Measurements from ENCODE around the gene ZNF574. TPM values are rescaled to one million over a fixed set of nuclear protein-coding genes. Genes with fewer than 3 reads are reported as not detected.

ZNF574 gene
- total RNA-seq, 2 donors from 2014 or later = 24.4 to 44.1 TPM

DNA sequence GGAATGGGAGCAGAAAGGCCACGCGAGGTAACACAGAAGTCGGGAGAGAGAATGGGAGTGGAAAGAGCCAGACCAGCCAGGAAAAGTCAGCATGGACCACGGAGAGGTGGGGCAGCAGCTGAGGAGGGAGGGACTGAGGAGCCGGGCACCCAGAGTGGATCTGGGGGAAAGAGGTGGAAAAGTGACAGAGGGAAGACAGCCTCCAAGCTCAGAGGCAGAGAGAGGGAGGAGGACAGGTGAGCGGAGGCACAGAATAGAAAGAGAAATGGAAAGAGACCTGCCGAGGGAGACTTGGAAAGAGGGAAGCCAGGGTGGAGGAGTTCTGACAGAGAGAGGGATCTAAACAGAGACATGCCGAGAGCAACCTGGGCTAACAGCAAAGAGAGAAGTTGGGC is 7.6 kb upstream of the ZNF574 start:
- Histone ChIP-seq H3K9me3 (no peaks in the 10 kb centered on the region), H3K36me3 (no peaks in the 10 kb centered on the region), H3K4me3 (no peak overlapping the region), H3K27me3 (replicated peaks; ENCODE audit: insufficient read depth) (no peaks in the 10 kb centered on the region), H3K4me1 (replicated peaks) (no peaks in the 10 kb centered on the region), H3K27ac (no peak overlapping the region)
- no peak for DNase-seq (ENCODE audit: low spot score)
- intact Hi-C loops (cut with DNase I) = no loop called here
- 24% methylated on average over 8 of the region's 8 CpGs for WGBS
- TF ChIP-seq POLR2A (IDR thresholded peaks at IDR 0.05) (no peak), POLR2AphosphoS5 (IDR thresholded peaks at IDR 0.05) (no peak)
- TF ChIP-seq, protein P1, sequence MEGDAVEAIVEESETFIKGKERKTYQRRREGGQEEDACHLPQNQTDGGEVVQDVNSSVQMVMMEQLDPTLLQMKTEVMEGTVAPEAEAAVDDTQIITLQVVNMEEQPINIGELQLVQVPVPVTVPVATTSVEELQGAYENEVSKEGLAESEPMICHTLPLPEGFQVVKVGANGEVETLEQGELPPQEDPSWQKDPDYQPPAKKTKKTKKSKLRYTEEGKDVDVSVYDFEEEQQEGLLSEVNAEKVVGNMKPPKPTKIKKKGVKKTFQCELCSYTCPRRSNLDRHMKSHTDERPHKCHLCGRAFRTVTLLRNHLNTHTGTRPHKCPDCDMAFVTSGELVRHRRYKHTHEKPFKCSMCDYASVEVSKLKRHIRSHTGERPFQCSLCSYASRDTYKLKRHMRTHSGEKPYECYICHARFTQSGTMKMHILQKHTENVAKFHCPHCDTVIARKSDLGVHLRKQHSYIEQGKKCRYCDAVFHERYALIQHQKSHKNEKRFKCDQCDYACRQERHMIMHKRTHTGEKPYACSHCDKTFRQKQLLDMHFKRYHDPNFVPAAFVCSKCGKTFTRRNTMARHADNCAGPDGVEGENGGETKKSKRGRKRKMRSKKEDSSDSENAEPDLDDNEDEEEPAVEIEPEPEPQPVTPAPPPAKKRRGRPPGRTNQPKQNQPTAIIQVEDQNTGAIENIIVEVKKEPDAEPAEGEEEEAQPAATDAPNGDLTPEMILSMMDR (IDR thresholded peaks at IDR 0.05) = no peak

DNA sequence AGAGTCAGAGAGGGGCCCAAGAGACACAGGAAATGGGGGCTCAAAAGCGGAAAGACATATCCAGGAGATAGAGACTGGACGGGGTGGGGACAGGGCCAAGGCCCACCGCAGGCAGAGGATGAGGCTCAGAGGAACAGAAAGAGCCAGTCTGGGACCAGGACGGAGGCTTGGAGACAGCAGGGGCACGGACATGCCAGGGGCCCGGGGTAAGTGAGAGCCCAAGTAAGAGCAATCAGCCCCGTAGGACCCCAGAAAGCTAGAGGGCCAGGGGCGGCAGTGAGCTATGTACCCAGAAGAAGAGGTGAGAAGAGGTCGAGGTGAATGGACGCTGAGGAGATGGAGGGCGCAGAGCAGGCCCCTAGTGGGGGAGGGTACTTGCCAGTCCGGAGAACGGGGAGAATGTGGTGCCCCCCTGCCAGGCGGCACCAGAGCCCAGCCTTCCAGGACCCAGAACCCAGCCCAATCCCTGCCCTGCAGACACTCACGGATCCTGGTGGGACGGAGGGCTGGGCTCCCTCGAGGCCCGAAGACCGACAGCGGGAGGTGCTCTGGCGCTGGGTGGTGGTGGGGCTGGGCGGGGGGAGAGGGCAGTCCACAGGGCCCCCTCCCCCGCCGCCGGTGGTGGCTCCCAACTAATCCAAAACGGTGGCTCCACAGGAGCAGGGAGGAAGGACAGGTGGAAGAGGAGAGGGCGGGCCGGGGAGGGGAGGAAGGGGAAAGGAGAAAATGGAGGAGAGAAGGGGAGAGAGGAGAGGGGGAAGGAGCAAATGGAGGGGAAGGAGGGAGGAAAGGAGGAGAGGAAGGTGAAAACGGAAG is 7.0 kb upstream of the ZNF574 start:
- 12% methylated on average over 29 of the region's 29 CpGs for WGBS
- Histone ChIP-seq H3K4me1 (replicated peaks) (no peaks in the 10 kb centered on the region), H3K9me3 (no peaks in the 10 kb centered on the region), H3K4me3 (peak overlapping the region; percentile 24 to 32), H3K27ac (peak overlapping the region in 1 of 2 donors; percentile 26), H3K36me3 (no peaks in the 10 kb centered on the region), H3K27me3 (replicated peaks; ENCODE audit: insufficient read depth) (no peaks in the 10 kb centered on the region)
- no peak for TF ChIP-seq POLR2A (IDR thresholded peaks at IDR 0.05)
- TF ChIP-seq, protein P1 (IDR thresholded peaks at IDR 0.05) = no peak
- TF ChIP-seq POLR2AphosphoS5 (IDR thresholded peaks at IDR 0.05) = no peak
- no peak for DNase-seq (ENCODE audit: low spot score)
- intact Hi-C loops (cut with DNase I) = no loop called here

DNA sequence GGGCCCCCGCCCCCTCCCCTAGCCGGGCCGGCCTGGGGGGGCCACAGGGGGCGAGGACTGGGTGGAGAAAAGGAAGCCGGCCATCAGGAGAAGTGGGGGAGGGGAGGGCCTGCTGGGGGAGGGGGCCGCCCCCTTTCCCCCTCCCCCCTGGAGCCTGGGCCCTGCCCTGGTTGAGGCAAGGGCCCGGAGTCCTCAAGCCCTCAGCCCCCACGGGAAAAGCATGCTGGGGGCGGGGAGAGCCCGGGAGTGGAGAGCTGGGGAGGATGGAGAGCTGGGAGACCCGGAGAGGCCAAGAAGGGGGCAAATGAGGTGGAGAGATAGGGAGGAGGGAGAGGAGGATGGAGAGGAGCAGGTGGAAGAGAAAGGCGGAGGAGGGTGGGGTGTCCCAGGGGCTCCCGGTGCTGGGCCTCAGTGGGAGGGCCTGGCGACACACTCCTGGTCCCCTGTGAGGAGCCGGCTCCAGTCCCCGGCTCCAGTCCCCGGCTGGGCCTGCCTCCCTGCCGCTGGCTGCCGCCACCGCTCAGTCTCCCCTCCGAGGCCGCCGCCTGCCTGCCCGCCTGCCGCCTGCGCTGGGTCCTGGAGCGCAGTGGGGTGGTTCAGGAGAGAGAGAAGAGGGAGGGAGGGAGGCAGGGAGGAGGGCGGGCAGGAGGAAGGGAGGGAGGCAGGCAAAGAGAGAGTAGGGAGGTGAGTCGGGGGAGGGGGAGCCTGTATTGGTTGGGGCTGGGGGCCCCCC is 6.2 kb upstream of the ZNF574 start, which contains the start of gene GRIK5:
Gene GRIK5 (minus strand): TSS at position 588 of the 733 bp plus-strand sequence. CDS start 4,436 bp downstream, outside the sequence.
- TF ChIP-seq, protein P1 (IDR thresholded peaks at IDR 0.05) = no peak
- TF ChIP-seq POLR2AphosphoS5 (IDR thresholded peaks at IDR 0.05) = no peak
- no peak for TF ChIP-seq POLR2A (IDR thresholded peaks at IDR 0.05)
- Histone ChIP-seq H3K36me3 (no peaks in the 10 kb centered on the region), H3K4me1 (replicated peaks) (no peaks in the 10 kb centered on the region), H3K27me3 (replicated peaks; ENCODE audit: insufficient read depth) (no peaks in the 10 kb centered on the region), H3K9me3 (no peaks in the 10 kb centered on the region), H3K4me3 (peak within 1 kb of the TSS; percentile 24 to 32), H3K27ac (peak within 1 kb of the TSS in 1 of 2 donors; percentile 26)
- 4% methylated on average over 29 of the region's 29 CpGs for WGBS
- no peak for DNase-seq (ENCODE audit: low spot score)
- intact Hi-C loops (cut with DNase I) = no loop called here

DNA sequence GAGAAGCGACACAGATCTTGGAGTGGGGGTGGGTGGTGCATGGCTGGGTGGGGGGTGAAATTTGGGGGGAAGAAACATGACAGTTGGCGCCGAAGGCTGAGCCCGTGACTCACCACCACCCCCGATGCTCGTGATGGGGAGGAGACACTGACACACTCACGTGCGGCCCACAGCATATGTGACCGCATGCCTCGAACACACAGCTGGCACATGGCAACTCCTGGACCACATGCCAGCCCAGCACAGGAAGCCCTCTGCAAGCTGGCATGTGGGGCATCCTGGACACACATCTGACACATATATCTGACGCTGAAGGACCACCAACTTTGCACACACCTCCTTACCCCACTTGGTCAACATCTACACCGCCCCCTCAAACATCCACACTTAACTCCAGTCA is 4.7 kb upstream of the ZNF574 start:
- DNase-seq (ENCODE audit: low spot score) = no peak
- no peak for TF ChIP-seq POLR2A (IDR thresholded peaks at IDR 0.05)
- TF ChIP-seq, protein P1 (IDR thresholded peaks at IDR 0.05) = no peak
- TF ChIP-seq POLR2AphosphoS5 (IDR thresholded peaks at IDR 0.05) = no peak
- intact Hi-C loops (cut with DNase I) = no loop called here
- H3K9me3 ChIP-seq = no peaks in the 10 kb centered on the region
- no peaks in the 10 kb centered on the region for H3K36me3 ChIP-seq
- H3K4me3 ChIP-seq = no peak overlapping the region
- H3K4me1 ChIP-seq (replicated peaks) = no peaks in the 10 kb centered on the region
- WGBS = 96% methylated on average over 12 of the region's 12 CpGs
- no peaks in the 10 kb centered on the region for H3K27me3 ChIP-seq (replicated peaks; ENCODE audit: insufficient read depth)
- no peak overlapping the region for H3K27ac ChIP-seq

Measured in prostate gland (tissue), 2 donors.